Psoas muscle (tissue), 8 donors: ENCODE measurements around the gene ZDHHC18. TPM values are rescaled to one million over a fixed set of nuclear protein-coding genes. Genes with fewer than 3 reads are reported as not detected.
"Not testable (repeated sequence)": the region's sequence is repeated elsewhere in the genome, so short reads cannot be mapped to it uniquely, and the experiment has no call there.

ENCODE experiments used
- ATAC-seq, 4 donors: fragments of 200-7000 bp; cut with Tn5 transposase; one replicate each; pipeline ENCODE4 v1.9.1; 2020; ENCODE audit warnings: moderate library complexity in 3 of 4, mild to moderate bottlenecking in 2 of 4
- DNase-seq, 2 donors: peaks; one replicate each; pipeline ENCODE4 v3.0.0-alpha.2; 2020
- H3K27ac ChIP-seq: fragments of 200-600 bp; one replicate; pipeline ENCODE4 v1.8.0; 2022
- H3K27me3 ChIP-seq, 3 donors: fragments of 200-600 bp in 1 of 3; one replicate each; pipeline versions ENCODE4 v1.6.1 to v1.8.0; 2013 to 2022; ENCODE audit warnings: low read length in 2 of 3, mild to moderate bottlenecking in 2 of 3, moderate library complexity in 1 of 3; ENCODE audit not compliant: insufficient read depth in 3 of 3
- H3K36me3 ChIP-seq, 2 donors: fragments of 200-600 bp in 1 of 2; one replicate each; pipeline versions ENCODE4 v1.6.1 to v1.8.0; 2013 to 2022; ENCODE audit warnings: low read depth in 1 of 2, mild to moderate bottlenecking in 1 of 2, moderate library complexity in 1 of 2; ENCODE audit not compliant: insufficient read depth in 1 of 2
- H3K4me1 ChIP-seq: fragments of 200-600 bp; one replicate; pipeline ENCODE4 v1.8.0; 2022
- H3K4me3 ChIP-seq: fragments of 200-600 bp; one replicate; pipeline ENCODE4 v1.8.0; 2022; ENCODE audit warnings: mild to moderate bottlenecking
- H3K9me3 ChIP-seq: fragments of 200-600 bp; one replicate; pipeline ENCODE4 v1.8.0; 2022
- WGBS, 3 donors: extraction: QIAGEN DNeasy Blood & Tissue Kit; methylation state at CpG; one replicate each; pipeline versions ENCODE4 v1.1.6 to v1.1.7; 2013; 5-methylcytosine and 5-hydroxymethylcytosine counted together
- intact Hi-C, 2 donors: fragments of 100-400 bp; cut with DNase I; formaldehyde crosslinking; loops; one replicate each; pipeline versions ENCODE4 v1.11.0 to v1.14.2; 2022
- polyA plus RNA-seq, 3 donors: library from polyadenylated mRNA; stranded (reverse); fragments of 200-250 nt; gene quantifications; one replicate each; pipeline ENCODE4 v1.2.3, GENCODE V29; 2013
- total RNA-seq, 4 donors: library from RNA; stranded (reverse); fragmentation: NEBNext Ultra II Directional in 2 of 4; extraction: Animal tissue kit (Norgen Biotek cat#: 25700) in 2 of 4; gene quantifications; one replicate each; pipeline versions ENCODE4 v1.2.1 to v1.2.4, GENCODE V29; 2021 to 2023
- TF ChIP-seq, protein P1 (sequence below): fragments of 200-600 bp; IDR thresholded peaks from one replicate; pipeline ENCODE4 v1.8.0; 2022; ENCODE audit warnings: antibody characterized with exemption
- donor health status: healthy with polysubstance abuse.
- donor health status: DM: no; HTN: no; CAD: no; lungs with moderate emphysema.
- donor health status: Bipolar disorder and iron deficiency.
- donor health status: healthy.
- donor health status: DM: yes; HTN: yes; CAD: no.
- donor health status: DM: no; HTN: no; CAD: no.
- donor health status: DM: no; HTN: no; CAD: no.
- donor health status: DM: yes; HTN: yes; CAD: no.

ZDHHC18 gene
- total and polyA plus RNA-seq, 7 donors, result 7.7 to 16.9 (median 10.8) TPM

DNA sequence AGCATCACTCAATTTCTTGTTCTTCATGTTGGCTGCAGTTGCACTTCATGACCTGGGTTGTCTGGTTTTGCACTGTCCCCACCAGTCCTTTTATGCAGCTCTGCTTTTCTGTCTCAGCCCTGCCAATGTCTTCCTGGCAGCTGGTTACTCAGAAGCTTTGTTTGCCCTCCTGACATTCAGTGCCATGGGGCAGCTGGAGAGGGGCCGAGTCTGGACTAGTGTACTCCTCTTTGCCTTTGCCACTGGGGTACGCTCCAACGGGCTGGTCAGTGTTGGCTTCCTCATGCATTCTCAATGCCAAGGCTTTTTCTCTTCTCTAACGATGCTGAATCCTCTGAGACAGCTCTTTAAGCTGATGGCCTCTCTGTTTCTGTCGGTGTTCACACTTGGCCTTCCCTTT lies 32.1 kb upstream of the ZDHHC18 start:
- H3K27me3 ChIP-seq, result no peaks in the 10 kb centered on the region
- ATAC-seq (peak in 2 of 4 donors; percentile 24 to 67), DNase-seq (no peak)
- H3K4me1 ChIP-seq, result peaks cover 40% of the 10 kb centered on the region
- TF ChIP-seq, protein P1, sequence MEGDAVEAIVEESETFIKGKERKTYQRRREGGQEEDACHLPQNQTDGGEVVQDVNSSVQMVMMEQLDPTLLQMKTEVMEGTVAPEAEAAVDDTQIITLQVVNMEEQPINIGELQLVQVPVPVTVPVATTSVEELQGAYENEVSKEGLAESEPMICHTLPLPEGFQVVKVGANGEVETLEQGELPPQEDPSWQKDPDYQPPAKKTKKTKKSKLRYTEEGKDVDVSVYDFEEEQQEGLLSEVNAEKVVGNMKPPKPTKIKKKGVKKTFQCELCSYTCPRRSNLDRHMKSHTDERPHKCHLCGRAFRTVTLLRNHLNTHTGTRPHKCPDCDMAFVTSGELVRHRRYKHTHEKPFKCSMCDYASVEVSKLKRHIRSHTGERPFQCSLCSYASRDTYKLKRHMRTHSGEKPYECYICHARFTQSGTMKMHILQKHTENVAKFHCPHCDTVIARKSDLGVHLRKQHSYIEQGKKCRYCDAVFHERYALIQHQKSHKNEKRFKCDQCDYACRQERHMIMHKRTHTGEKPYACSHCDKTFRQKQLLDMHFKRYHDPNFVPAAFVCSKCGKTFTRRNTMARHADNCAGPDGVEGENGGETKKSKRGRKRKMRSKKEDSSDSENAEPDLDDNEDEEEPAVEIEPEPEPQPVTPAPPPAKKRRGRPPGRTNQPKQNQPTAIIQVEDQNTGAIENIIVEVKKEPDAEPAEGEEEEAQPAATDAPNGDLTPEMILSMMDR, result no peak
- intact Hi-C loops, result loop anchor here in 1 of 2 donors (10.0 kb wide), 1 partner anchor 300 kb away; no protein-coding TSS in a partner anchor
- H3K36me3 ChIP-seq, result peaks cover 2 to 47% of the 10 kb centered on the region in 2 donors
- no peak overlapping the region for H3K27ac ChIP-seq
- H3K9me3 ChIP-seq, result no peaks in the 10 kb centered on the region
- H3K4me3 ChIP-seq, result no peak overlapping the region
- 19 to 41% (median 28%) methylated on average over 5 of the region's 5 CpGs for WGBS, 3 donors

DNA sequence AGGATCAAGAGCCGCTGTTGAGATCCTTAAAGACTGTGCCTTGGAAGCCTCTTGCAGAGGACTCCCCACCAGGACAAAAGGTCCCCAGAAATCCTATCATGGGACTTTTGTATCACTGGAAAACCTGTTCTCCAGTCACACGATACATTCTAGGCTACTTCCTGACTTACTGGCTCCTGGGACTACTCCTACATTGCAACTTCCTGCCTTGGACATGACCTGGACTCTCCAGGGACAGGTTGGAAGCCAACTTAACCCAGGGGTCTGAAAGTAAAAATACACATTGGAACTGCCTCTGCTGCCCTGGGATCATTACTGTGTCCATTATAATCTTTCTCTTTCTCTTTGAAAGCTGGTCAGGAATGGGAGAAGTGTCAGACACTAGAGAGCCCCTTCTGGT lies 28.9 kb upstream of the ZDHHC18 start:
- WGBS, 3 donors, result 68 to 77% (median 69%) methylated on average over 2 of the region's 2 CpGs
- Histone ChIP-seq H3K27me3 (no peaks in the 10 kb centered on the region), H3K4me3 (no peak overlapping the region), H3K36me3 (peaks cover 2 to 34% of the 10 kb centered on the region in 2 donors), H3K27ac (peak overlapping the region; percentile 79), H3K9me3 (no peaks in the 10 kb centered on the region), H3K4me1 (peaks cover 45% of the 10 kb centered on the region)
- intact Hi-C loops, result loop anchor here in 1 of 2 donors (10.0 kb wide), 1 partner anchor 303 kb away; no protein-coding TSS in a partner anchor
- TF ChIP-seq, protein P1, result no peak
- DNase-seq, result no peak
- no peak for ATAC-seq

DNA sequence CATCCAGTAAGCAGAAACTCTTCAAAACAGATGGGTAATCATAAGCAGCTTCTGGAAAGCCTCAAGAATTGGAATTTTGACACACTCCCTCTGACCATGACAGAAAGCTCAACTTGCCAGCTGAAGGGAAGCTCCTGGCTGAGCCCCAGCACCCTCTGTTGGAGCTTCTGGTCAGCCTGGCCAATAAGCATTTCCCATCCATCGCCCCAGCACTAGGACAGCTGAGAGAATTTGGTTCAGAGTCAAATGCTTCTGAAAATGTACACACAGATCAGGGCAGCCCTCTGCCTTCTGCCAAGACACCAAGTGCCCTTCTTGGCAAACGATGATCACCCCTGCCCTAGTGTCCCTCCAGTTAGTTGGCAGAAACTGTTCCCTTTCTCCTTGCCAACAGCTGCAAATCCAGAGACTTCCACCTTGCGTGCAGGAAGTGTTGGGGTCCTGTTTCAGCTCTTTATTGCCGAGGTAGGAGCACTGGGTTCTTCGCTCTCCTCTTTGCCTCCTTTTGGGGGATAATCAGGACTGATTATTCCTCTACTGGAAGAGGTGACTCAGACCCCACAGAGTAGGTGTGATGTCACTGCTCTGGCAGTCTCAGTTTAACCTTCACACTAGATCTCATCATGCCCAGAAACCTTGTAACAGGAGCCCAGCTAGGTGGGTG lies 26.9 kb upstream of the ZDHHC18 start:
- peaks cover 40% of the 10 kb centered on the region for H3K4me1 ChIP-seq
- H3K27me3 ChIP-seq, result no peaks in the 10 kb centered on the region
- ATAC-seq (peak; percentile 88 to 91 (median 90)), DNase-seq (peak; percentile 66 to 83)
- H3K9me3 ChIP-seq, result no peaks in the 10 kb centered on the region
- peak overlapping the region; percentile 22 for H3K4me3 ChIP-seq
- peaks cover 0 to 14% of the 10 kb centered on the region in 2 donors for H3K36me3 ChIP-seq
- WGBS, 3 donors, result 5 to 11% (median 10%) methylated on average over 5 of the region's 5 CpGs
- intact Hi-C loops, result loop anchor here in 1 of 2 donors (10.0 kb wide), 1 partner anchor 305 kb away; no protein-coding TSS in a partner anchor
- TF ChIP-seq, protein P1, result no peak
- H3K27ac ChIP-seq, result peak overlapping the region; percentile 79

DNA sequence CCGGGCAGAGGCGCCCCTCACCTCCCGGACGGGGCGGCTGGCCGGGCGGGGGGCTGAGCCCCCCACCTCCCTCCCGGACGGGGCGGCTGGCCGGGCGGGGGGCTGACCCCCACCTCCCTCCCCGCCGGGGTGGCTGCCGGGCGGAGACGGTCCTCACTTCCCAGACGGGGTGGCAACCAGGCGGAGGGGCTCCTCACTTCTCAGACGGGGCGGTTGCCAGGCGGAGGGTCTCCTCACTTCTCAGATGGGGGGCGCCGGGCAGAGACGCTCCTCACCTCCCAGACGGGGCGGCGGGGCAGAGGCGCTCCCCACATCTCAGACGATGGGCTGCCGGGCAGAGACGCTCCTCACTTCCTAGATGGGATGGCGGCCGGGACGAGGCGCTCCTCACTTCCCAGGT lies 22.6 kb upstream of the ZDHHC18 start:
- WGBS, 3 donors, result 94 to 98% (median 95%) methylated on average over 15 to 25 of the region's 36 CpGs
- intact Hi-C loops, H3K9me3 ChIP-seq, H3K4me3 ChIP-seq, ATAC-seq, H3K27me3 ChIP-seq, DNase-seq, H3K27ac ChIP-seq, H3K36me3 ChIP-seq: not testable (repeated sequence)
- peaks cover 23% of the 10 kb centered on the region for H3K4me1 ChIP-seq

DNA sequence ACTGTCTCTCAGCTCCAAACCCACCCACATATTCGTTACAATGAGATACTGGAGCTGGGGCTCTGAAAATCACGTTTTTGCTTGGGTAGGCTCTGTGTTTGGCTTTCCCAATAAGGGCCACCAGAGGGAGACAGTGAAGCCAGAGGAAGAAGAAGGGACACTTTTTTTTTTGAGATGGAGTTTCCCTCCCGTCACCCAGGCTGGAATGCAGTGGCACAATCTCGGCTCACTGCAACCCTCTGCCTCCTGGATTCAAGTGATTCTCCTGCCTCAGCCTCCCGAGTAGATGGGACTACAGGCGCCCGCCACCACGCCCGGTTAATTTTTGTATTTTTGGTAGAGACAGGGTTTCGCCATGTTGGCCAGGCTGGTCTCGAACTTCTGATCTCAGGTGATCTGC lies 16.4 kb upstream of the ZDHHC18 start:
- ATAC-seq (peak; percentile 67 to 88 (median 82)), DNase-seq (peak in 1 of 2 donors; percentile 35)
- TF ChIP-seq, protein P1, result peak; percentile 66
- H3K4me1 ChIP-seq, H3K9me3 ChIP-seq, H3K4me3 ChIP-seq, H3K36me3 ChIP-seq, H3K27ac ChIP-seq, H3K27me3 ChIP-seq: not testable (repeated sequence)
- WGBS, 3 donors, result 53 to 57% (median 56%) methylated on average over 11 of the region's 11 CpGs
- intact Hi-C loops, result loop anchor here in 1 of 2 donors (5.0 kb wide), 1 partner anchor 67 kb away; no protein-coding TSS in a partner anchor
